ENCODE results near the gene ANGPT4.

ANGPT4 gene

DNA sequence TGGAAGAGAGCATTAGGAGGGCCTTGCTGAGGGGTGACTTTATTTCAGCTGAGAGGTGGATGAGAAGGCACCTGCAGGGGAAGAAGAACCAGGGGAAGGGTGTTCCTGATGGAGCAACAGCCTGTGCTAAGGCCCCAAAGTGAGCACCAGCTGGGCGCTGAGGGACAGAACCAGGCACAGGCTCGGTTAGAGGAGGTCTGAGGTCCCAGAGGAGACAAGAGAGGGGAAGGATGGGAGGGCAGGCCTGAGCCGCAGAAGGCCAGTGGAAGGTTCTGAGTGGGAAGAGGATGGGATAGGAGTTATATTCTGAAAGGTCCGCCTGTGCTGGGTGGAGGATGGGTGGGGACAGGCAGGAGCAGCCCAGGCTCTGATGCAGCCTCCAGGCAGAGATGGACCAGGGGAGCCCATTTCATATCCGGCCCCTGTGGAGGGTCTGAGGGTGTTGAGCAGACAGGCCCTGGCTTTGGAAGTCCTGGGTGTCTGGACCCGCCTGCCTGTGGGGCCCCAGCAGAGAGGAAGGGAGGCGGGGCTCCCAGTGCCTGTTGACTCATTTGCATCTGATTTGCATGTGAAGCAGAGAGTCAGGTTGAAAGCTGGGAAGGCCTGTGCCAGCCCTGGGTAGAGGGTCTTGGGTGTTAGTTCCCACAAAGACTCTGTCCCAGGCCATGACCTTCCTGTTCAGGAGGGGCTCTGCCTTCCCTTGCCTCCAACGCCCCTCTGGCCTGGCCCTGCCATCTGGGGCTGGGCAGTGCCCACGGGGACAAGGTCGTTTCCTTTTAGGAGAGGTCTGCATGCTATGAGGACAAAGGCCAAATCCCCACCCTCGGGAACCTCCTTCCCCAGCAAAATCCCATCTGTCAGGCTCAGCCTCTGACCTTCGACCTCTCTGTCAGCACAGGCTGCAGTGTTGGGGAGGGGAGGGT lies 93.2 kb downstream of the ANGPT4 start:
- no peak for DNase-seq

GRCh38 chr20:821731-822065 lies 94.4 kb downstream of the ANGPT4 start:
- DNase-seq: no peak

- no peak for DNase-seq
Observed at GRCh38 chr20:821046-821730, 94.9 kb downstream of the ANGPT4 start.

DNA sequence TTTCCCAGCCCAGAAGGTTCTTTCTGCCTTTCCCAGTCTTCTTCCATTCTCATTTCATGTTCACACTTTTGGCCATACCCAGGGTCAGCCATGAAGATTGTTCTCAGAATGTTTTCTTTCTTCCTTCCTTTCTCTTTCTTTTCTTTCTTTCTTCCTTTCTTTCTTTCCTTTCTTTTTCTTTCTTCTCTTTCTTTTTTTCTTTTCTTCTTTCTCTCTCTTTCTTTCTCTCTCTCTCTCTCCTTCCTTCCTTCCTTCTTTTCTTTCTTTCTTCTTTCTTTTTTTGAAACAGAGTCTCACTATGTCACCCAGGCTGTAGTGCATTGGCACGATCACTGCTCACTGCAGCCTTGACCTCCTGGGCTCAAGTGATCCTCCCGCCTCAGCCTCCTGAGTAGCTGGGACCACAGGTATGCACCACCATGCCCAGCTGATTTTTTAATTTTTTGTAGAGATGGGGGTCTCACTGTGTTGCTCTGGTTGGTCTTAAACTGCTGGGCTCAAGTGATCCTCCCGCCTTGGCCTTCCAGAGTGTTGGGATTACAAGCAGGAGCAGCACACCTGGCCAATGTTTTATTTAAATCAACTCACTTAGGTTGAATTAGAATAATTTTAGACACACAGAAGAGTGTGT lies 95.7 kb downstream of the ANGPT4 start:
- DNase-seq: no peak

Measured in 8988T (cell line).